ENCODE data around the gene ANXA2R. TPM values are rescaled to one million over a fixed set of nuclear protein-coding genes. Genes with fewer than 3 reads are reported as not detected.

ANXA2R gene
- total and polyA plus RNA-seq, 9 of the 15 experiments (the other 6 are each of a cell fraction or from before 2014, with no cell fraction given), result 2.1 to 4.8 (median 3.4) TPM

DNA sequence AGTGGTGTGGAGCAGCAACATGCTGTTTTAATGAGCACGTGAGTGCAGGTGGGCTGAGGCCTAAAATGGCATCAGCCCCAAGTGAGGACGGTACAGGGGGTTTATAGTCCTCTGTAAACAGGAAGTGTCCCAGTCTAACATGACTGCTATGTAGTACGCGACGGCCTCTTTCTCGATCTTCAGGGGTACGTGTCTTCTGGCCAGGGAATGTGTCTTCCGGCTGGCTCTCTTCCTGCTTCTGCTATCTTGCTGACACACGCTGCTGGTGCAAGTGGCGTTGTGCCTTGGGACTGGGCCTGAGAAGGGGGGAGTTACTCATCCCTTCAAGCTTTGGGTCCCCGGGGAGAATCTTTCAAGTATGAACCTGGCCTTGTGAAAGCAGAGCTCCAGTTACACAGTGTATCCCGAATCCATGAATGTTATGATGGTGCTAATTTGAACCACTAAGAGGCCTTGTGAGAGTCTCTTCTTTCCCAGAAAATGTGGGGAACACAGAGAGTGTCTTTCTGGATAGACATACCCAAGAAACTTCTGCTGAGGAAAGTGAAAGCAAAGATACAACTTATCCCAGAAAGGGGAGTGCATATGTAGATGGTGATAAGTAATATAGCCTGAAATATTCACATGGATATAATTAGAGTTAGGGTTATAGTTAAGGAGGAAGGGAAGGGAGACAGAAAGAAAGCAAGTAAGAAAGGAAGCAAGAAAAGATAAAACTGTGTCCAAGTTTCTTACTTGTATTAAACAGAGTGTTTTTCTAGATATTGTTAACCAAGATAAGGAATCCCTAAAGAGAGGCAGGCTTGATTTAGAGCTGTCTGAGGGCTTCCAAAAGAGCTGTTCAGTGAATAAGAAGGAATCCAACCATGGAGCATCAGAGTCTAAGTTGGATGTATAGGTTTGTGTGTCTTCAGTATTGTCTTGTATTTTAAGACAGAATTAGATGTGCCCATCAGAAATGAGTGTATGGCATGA, 35.5 kb upstream of the ANXA2R start (continued):
- TF ChIP-seq ZBTB17 (CRISPR knock-in tag; IDR thresholded peaks at IDR 0.05), result peak; percentile 70
- TF ChIP-seq, protein P1, sequence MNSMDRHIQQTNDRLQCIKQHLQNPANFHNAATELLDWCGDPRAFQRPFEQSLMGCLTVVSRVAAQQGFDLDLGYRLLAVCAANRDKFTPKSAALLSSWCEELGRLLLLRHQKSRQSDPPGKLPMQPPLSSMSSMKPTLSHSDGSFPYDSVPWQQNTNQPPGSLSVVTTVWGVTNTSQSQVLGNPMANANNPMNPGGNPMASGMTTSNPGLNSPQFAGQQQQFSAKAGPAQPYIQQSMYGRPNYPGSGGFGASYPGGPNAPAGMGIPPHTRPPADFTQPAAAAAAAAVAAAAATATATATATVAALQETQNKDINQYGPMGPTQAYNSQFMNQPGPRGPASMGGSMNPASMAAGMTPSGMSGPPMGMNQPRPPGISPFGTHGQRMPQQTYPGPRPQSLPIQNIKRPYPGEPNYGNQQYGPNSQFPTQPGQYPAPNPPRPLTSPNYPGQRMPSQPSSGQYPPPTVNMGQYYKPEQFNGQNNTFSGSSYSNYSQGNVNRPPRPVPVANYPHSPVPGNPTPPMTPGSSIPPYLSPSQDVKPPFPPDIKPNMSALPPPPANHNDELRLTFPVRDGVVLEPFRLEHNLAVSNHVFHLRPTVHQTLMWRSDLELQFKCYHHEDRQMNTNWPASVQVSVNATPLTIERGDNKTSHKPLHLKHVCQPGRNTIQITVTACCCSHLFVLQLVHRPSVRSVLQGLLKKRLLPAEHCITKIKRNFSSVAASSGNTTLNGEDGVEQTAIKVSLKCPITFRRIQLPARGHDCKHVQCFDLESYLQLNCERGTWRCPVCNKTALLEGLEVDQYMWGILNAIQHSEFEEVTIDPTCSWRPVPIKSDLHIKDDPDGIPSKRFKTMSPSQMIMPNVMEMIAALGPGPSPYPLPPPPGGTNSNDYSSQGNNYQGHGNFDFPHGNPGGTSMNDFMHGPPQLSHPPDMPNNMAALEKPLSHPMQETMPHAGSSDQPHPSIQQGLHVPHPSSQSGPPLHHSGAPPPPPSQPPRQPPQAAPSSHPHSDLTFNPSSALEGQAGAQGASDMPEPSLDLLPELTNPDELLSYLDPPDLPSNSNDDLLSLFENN (IDR thresholded peaks at IDR 0.05; ENCODE audit: low read depth in 2 of 2, low read length in 2 of 2), result peak in 1 of 2 experiments; percentile 51; a peak in 2 of 4 replicates
- no peak for TF ChIP-seq ZNF408 (CRISPR knock-in tag; IDR thresholded peaks at IDR 0.05; ENCODE audit: low read depth)
- no peak for TF ChIP-seq MEF2A (IDR thresholded peaks at IDR 0.05; ENCODE audit: control insufficient read depth, low read depth, low read length)
- TF ChIP-seq TCF7 (IDR thresholded peaks at IDR 0.05; ENCODE audit: borderline replicate concordance), result no peak
- 0 out of 2 replicates have a peak, but pooled peaks have one; percentile 45 for TF ChIP-seq GTF2E2 (tag; IDR thresholded peaks at IDR 0.05)
- TF ChIP-seq CCAR2 (IDR thresholded peaks at IDR 0.05; ENCODE audit: low read depth, low read length), result no peak
- TF ChIP-seq NFE2 (IDR thresholded peaks at IDR 0.05; ENCODE audit: low read depth), result peak; percentile 80
- peak; percentile 46; the same call in 1 of the 2 replicates for TF ChIP-seq ZEB2 (IDR thresholded peaks at IDR 0.05)
- no peak for TF ChIP-seq MCM5 (IDR thresholded peaks at IDR 0.05; ENCODE audit: low read depth)
- TF ChIP-seq, protein P2, sequence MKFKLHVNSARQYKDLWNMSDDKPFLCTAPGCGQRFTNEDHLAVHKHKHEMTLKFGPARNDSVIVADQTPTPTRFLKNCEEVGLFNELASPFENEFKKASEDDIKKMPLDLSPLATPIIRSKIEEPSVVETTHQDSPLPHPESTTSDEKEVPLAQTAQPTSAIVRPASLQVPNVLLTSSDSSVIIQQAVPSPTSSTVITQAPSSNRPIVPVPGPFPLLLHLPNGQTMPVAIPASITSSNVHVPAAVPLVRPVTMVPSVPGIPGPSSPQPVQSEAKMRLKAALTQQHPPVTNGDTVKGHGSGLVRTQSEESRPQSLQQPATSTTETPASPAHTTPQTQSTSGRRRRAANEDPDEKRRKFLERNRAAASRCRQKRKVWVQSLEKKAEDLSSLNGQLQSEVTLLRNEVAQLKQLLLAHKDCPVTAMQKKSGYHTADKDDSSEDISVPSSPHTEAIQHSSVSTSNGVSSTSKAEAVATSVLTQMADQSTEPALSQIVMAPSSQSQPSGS (CRISPR knock-in tag; IDR thresholded peaks at IDR 0.05), result no peak
- no peak for TF ChIP-seq YY1 (IDR thresholded peaks at IDR 0.05; ENCODE audit: borderline replicate concordance in 1 of 3, control insufficient read depth in 1 of 3, extremely low read depth in 1 of 3, insufficient read depth in 3 of 3, insufficient read length in 1 of 3, insufficient replicate concordance in 2 of 3, low read depth in 1 of 3, low read length in 2 of 3)
- peak; percentile 88 for TF ChIP-seq GATAD2A (IDR thresholded peaks at IDR 0.05)
- TF ChIP-seq, protein P3, sequence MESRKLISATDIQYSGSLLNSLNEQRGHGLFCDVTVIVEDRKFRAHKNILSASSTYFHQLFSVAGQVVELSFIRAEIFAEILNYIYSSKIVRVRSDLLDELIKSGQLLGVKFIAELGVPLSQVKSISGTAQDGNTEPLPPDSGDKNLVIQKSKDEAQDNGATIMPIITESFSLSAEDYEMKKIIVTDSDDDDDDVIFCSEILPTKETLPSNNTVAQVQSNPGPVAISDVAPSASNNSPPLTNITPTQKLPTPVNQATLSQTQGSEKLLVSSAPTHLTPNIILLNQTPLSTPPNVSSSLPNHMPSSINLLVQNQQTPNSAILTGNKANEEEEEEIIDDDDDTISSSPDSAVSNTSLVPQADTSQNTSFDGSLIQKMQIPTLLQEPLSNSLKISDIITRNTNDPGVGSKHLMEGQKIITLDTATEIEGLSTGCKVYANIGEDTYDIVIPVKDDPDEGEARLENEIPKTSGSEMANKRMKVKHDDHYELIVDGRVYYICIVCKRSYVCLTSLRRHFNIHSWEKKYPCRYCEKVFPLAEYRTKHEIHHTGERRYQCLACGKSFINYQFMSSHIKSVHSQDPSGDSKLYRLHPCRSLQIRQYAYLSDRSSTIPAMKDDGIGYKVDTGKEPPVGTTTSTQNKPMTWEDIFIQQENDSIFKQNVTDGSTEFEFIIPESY (CRISPR knock-in tag; IDR thresholded peaks at IDR 0.05), result no peak
- TF ChIP-seq, protein P4, sequence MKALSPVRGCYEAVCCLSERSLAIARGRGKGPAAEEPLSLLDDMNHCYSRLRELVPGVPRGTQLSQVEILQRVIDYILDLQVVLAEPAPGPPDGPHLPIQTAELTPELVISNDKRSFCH (CRISPR knock-in tag; IDR thresholded peaks at IDR 0.05), result no peak
- TF ChIP-seq, protein P4 (tag; IDR thresholded peaks at IDR 0.05), result peak; percentile 84
- no peak for TF ChIP-seq ZNF699 (CRISPR knock-in tag; IDR thresholded peaks at IDR 0.05; ENCODE audit: insufficient replicate concordance)
- TF ChIP-seq POLR2B (IDR thresholded peaks at IDR 0.05; ENCODE audit: low read depth, partially characterized antibody), result no peak
- TF ChIP-seq ZNF165 (CRISPR knock-in tag; IDR thresholded peaks at IDR 0.05; ENCODE audit: borderline replicate concordance), result no peak
- peak; percentile 78 for TF ChIP-seq PHF20 (IDR thresholded peaks at IDR 0.05; ENCODE audit: partially characterized antibody)

All from K562 (cell line).